Cerebellar nuclear complex (tissue), 1 donor: Measurements from ENCODE around the gene TRPM2.

Experiments used
- DNase-seq, 2 experiments: peaks; one replicate each; lab custom pipeline; 2025; lab: John Stamatoyannopoulos, UW

Gene TRPM2

DNA sequence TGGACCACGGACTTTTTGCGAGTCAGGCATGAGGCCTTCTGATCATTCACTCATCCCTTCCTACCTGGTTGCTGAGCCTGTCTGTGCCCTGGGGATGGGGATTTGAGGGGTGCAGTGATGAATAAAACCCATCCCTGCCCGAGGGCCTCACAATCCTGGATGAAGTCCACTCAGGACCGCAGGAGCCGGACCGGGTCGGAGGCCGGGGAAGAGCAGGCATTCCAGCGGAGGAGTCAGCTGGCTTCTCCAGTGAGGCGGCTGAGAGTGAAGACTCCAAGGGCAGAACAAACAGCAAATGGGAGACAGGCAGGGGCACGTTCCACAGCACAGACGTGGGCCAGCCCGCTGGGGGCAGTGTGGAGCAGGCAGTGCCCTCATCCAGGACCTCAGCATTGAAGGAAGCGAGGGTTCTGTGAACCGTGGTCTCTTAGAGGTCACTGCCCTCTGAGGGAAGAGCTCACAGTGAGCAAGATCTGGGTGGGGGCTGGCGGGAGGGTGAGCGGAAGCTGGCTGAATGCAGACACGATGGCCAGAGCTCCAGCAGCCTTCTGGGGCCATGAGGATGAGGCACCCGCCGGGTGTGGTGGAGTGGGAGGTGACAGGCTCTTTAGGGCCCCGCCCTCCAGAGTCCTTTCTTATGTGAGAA is 91.0 kb downstream of the TRPM2 start:
- DNase-seq, result no peak

DNA sequence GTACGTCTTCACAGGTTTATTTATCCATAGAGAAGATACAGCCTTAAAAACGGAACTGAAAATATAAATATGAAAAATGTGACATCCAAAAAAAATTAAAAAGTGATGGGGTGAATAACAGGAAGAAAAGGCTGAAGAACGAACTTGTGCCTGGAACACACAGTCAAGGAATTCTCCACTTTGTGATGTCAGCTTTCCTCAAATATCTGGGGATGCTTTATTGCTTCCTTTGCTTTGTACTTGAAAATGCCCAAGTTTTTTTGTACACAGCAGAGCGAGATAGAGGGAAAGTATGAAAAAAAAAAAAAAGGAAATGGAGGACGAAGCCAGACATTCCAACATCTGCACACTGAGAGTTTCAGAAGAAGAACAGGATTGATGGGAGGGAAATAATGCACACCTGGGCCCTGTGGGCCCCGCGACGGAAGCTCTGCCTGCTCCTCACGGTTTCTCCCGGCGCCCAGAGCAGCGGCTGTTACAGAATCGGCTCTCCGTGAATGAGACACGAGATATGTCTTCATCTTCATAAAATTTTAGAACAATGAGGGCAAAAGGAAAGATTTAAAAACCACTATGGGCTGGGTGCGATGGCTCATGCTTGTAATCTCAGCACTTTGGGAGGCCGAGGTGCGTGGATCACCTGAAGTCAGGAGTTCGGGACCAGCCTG is 91.9 kb downstream of the TRPM2 start:
- DNase-seq, result no peak

DNA sequence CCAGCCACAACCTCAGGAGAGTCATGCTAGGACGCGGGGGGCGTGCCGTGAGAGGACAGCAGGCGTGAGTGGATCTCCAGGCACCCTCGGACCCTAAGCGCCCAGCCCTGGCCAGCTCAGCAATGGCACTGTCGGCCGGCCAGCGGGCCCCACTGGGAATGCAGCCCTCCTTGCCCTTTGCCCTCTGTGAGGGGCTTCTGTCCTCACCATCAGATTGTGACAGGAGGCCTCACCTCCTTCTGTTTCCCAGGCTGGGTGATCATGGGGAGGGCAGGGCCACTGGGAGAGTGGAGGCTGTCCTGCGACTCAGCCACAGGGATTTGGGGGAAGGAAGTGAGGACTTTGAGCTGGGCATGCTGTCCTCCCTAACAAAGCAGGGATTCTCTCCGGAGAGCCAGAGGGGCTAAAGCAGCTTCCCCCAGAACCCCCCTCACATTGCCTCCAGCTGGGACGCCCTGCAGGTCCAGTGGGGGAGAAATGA is 95.3 kb downstream of the TRPM2 start:
- DNase-seq, result no peak

DNA sequence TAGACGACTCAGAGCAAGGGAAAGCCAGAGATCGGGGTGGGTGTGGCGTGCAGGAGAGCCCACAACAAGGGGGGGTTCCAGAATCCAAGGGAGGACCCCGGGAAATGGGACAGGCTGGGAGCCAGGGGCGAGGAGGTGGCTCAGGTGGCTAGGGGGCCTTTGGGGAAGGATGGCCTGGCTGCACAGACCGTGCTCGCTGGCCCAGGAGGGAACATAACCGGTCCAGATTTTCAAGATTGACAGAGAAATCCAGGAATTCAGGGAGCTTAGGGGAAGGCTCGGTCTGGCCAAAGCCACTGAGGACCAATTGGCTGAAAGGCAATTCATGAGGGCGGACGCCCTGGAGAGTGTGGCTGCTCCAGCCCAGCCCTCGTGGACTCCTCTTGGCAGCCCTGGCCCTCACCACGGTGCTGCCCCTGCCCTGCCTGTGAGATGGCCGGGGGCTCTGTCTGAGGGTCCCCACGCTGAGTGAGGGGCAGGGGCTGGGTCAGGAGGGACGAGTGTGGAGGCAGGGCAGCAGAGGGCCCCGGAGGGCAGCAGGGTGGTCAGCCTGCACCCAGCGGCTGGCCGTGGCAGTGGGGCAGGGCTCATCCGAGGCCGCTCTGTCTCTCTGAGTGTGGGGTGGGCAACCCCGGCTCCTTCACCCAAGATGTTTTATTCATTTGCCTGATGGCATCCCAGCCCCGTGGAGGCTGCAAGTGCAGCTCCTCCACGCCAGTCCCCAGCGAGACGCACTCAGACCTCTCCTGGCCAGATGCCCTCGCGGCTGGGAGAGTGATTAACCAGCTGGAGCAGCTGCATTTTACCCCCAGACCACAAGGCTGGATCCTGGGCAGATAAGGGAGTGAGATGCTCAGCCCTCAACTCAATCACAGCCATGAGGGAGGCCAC is 96.3 kb downstream of the TRPM2 start:
- no peak for DNase-seq

DNA sequence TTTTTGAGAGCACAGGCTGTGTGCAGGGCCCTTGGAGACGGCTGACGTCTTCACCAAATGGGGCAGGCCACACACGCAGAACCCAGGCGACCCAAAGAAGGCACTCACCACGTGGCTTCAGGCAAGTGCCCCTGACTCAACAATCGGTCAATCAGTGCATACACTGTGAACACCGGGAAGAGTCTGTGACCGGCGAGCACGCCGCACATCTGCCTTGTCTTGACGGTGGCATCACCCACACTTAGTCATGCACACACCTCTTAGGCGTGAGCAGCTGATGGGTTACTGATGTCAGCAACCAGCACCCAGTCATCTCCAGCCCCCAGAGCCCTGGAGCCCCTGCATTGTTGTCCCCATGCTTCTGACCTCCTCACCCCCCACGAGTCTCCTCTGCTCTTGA is 97.0 kb downstream of the TRPM2 start:
- no peak for DNase-seq

DNA sequence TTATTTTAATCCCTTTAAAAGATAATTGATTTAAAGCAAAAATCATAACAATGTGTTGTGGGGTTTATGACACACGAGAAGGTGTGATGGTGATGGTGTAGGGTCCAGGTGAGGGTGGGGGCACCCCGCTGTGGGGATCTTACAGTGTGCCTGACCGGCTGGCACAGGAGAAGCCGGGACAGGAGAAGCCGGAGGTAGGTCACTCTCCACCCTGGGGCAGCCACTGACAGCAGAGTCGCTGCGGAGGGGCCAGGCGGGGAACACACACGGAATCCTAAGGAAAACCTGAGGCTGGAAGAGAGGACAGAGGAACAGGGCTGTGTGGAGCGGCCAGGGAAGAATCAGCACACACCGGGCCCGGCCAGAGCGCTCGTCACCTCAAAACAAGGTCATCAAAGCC is 97.6 kb downstream of the TRPM2 start:
- no peak for DNase-seq

DNA sequence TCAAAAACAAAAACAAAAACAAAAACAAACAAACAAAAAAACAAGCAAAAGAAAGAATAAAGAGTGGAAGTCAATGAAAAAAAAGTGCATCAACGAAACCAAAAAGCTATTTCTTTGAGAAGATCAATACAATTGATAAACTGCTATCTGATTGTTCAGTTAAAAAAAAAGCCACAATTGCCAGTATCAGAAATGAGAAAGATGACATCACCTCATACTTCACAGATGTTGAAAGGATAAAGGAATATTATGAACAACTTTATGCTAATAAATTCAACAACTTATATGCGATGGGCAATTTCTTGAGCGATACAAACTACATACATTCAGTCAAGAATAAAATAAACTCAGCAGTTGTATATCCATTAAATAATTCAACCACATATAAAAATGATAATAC is 99.7 kb downstream of the TRPM2 start:
- DNase-seq, result no peak

DNA sequence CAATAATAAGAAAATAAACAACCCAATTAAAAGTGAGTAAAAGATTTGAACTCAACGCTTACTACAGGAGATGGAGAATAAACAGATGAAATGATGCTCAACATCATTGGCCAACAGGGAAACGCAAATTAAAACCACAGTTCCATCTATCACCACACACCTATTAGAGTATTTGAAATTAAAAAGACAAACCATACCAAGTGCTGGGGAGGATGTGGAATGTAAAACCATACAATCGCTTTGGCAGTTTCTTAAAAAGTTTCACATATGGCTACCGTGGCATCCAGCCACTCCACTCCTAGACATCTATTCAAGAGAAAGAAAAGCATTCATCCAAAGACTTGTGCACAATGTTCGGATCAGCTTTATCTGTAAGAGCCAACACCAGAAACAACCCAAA is 100.6 kb downstream of the TRPM2 start:
- no peak for DNase-seq

DNA sequence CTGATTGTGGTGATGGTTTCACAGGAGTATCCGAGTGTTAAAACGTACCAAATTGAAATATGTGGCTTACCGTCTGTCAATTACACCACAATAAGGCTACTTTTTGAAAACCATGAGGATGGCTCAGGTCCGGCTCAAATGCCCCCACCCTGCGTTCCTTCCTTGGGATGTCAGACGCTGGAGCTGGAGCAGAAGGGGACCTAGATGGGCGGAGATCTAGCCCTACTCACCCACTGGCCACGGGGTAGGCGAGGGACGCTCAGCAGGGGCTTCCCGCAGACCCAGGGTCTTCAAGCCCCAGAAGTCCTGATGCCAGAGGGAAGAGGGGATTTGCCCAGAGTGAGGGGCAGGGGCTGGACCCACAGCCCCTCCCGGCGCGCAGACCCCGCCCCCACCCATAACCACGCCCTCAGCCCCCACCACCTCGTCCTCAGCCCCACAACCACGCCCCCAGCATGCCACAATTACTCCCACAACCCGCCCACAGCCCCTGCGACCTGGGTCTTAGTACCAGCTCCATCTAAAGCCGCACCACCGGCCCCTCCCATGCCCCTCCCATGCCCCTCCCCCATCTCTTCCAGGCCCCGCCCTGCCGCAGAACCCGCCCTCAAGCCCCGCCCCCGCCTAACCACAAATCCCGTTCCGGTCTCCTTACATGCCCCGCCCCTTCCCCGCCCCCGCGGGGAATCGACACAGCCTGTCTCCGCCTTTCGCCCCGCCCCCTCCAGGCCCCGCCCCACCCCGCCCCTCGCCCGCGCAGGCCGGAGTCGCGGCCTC is 101.5 kb downstream of the TRPM2 start, which contains the start of gene LRRC3:
Gene LRRC3 (plus strand): TSS at position 764 of the 777 bp plus-strand sequence. CDS start 1,135 bp downstream, outside the sequence.
- DNase-seq, result no peak

DNA sequence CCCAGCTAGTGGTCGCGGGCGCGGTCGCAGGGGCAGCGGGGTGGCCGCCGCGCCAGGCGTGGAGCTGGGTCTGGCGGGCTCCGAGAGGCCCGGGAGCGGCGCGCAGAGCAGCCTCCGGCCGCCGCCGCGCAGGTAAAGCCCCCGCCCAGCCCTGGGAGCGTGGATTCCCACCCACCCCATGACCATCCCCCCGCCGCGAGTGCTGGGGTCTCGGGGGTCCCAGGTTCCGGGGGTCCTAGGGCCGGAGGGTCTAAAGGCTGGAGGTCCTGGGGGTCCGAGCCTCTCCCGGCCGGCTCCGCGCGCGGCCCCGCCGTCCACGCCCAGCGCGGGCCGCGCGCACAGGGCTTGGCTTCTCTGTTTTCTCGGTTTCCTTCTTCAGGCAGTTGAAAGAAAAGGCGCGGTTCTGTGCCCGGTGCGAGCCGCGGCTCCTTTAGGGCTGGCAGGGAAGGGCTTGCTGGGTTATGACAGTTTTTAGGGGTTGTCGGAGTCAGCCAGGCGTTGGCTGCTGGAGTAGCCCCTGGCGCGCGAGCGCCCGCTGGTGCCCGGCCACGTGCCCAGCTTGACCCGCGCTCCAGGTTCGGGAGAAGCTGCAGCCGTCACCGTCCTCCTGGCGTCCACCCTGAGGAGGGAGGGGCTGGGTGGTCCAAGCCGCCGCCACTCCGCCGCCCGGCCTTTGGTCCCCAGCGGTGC is 102.2 kb downstream of the TRPM2 start:
- DNase-seq, result no peak

DNA sequence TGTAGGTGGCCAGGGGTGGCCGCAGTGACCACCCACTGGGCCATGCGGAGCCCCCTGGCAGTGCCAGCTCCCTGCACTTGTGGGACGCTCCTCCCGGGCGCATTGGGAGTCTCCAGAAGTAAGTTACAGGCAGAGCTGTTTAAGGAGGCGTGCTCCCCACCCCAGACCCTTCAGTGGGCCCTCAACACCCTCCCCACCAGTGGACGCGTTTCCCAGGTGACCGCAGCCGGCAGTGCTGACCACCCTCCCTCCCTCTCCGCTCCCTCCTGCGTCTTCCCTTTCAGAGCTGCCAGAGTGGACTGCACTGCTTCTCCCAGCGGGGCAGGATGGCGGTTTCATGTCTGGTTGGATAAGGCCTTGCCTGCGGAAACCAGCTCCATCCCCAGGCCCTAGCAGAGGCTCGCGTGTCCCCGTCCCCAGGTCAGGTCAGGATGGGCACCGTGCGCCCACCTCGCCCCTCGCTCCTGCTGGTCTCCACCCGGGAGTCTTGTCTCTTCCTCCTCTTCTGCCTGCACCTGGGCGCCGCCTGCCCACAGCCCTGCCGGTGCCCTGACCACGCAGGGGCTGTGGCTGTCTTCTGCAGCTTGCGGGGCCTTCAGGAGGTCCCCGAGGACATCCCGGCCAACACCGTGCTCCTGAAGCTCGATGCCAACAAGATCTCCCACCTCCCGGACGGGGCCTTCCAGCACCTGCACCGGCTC is 102.9 kb downstream of the TRPM2 start:
- no peak for DNase-seq

DNA sequence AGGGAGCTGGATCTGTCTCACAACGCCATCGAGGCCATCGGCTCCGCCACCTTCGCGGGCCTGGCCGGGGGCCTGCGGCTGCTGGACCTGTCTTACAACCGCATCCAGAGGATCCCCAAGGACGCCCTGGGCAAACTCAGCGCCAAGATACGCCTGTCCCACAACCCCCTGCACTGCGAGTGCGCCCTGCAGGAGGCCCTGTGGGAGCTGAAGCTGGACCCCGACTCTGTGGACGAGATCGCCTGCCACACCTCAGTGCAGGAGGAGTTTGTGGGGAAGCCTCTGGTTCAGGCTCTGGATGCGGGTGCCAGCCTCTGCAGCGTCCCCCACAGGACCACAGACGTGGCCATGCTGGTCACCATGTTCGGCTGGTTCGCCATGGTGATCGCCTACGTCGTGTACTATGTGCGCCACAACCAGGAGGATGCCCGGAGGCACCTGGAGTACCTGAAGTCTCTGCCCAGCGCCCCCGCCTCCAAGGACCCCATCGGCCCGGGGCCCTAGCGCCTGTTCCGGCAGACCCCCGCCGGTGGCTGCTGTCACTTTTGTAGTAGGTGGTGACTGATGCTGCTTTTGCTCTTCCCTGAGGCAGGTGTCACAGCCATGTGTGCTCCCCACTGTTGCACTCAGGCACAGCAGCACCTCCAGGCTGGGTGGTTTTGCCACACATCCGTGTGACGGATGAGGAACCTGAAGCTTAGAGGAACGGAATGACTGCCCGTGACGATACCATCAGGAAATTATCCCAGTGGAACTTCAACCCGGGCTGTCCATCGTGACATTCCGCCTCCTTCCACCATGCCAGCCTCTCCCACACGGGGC is 103.7 kb downstream of the TRPM2 start:
- no peak for DNase-seq

DNA sequence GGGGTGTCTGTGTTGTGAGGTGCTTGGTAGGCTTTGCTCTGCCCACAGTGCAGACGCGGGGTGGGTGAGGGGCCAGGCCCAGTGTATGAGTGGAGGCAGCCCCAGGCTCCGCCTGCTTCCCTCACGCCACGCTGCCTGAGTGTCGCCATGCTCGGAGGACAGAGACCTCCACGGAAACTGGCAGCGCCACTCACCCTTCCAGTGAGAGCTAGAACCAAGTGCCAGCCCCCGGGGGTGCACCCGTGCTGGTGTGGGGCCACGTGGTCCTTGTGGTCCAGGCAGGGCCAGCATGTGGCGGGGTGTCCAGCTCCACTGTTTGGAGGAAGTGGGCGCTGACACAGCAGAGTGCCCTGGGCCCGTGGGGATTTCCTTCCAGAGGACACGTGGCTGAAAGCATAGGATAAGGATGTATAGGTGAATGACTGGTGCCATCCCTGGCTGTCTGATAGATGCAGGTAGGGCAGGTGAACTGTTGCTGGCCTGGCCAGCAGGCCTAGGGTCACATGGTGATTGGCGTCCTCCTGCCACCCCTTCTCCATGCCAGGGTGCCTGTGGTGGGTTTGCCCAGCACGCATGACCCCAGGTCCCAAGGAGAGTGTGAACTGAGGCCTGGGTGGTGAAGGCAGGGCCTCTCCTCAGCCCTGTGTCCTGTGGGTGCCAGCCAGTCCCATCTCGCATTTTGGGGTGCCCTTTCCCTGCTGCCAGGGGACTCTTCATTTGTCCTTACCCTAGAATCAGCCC is 105.7 kb downstream of the TRPM2 start:
- no peak for DNase-seq

DNA sequence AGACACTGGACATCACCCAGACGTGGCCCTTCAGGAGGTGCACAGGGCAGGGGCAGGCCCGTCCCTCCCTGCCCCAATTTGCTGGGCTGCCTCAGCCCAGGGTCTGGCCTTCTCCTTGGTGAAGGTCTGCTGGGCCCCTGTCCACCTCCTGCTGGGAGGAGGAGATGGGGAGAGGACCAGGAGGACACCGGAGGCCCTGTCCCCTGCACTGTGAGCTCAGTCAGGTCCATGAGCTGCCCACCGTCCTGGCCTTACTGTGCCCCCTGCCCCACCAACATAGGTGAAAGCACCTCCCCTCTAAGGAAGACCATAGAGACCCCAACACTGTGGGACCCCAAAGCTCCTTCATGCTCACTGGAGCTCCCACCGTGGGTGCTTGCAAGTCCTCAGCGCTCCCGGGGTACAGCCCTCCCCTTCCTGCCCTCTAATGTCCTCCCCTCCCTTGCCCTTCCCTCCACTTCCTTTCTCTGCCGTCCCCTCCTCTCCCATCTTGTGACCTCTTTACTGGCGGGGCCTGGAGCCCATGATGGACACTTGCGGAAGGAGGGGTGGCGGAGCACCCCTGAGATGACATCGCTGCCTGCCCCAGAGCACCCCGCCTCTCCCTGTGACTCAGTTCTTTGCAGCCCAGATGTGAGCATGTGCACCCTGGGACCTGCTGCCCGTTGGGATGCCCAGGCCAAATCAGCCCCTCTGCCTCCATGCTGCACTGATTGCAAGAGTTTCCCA is 106.5 kb downstream of the TRPM2 start:
- no peak for DNase-seq

DNA sequence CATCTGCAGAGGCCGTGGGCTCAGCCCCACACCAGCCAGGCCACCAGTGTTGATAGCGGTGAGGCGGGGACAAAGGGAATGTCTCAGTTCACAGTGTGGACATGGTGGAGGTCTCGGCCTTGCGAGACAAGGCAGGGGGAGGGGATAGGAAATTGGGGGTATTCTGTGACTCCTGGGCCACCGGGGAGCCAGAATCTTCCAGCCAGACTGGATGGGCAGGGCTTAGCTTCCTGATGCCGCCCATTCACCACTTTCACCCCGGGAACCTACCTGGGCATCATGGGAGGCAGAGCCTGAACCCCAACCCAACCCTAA is 107.0 kb downstream of the TRPM2 start:
- DNase-seq, result no peak

DNA sequence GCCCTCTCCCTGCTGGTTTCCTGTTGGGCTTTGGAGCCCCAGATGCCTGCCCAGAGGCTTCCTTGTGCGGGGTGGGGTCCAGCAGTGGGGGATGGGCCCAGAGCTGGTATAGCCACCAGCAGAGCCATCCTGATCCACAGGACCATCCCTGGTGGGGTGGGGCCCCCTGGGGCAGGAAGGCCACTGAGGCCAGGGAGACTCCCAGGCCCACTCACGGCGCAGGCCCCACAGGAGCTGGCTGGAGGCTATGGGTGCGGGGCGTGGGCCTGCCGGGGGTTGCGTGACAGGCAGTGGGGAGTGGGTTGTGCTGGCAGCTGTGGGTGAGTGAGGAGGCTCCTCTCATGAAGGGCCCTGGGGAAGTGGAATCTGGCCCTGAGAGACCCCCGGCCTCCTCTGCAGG is 107.6 kb downstream of the TRPM2 start:
- no peak for DNase-seq

DNA sequence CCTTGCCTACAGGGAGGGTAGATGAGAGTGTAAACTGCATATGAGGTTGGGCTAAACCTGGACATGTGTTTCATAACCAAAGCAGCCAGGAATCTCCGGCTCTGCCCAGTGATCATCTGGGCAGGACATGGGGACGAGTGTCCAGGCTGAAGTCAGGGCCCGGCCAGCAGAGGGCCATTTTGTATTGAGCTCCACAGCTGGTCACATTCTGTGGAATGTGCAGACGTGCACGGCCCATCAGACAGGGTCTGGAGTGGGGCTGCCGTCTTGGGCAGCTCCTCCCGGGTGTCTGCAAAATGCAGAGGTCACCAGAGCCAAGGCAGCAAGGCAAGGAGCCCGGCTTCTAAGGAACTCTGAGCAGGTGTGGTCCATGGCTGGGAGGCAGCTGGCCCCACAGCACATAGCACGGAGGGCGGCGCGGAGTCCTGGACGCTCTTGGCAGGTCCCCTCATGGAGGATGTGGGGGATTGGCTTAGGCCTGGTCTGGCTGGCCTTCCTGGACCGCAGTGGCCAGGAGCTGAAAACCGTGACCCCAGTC is 108.1 kb downstream of the TRPM2 start:
- DNase-seq, result no peak
